GM18868 (cell line): Measurements from ENCODE around the gene MAGEA2.
"Not testable (repeated sequence)": the region's sequence is repeated elsewhere in the genome, so short reads cannot be mapped to it uniquely, and the experiment has no call there.

ENCODE experiments used
- ATAC-seq: cut with Tn5 transposase; IDR thresholded peaks from one replicate; pipeline ENCODE4 v1.9.1; 2021; ENCODE audit warnings: mild to moderate bottlenecking, moderate library complexity; ENCODE audit not compliant: unreplicated experiment

Gene MAGEA2

GRCh38 chrX:152753686-152754650 lies at the start of gene MAGEA2:
Gene MAGEA2 (minus strand): TSS chrX:152753842. CDS start chrX:152751363, 2,479 bp downstream.
- not testable (repeated sequence) for ATAC-seq

GRCh38 chrX:152798945-152799344 lies 45.3 kb upstream of the MAGEA2 start:
- no peak for ATAC-seq

- peak; percentile 91 for ATAC-seq
Observed at GRCh38 chrX:152787062-152787461, 33.4 kb upstream of the MAGEA2 start.

- not testable (repeated sequence) for ATAC-seq
Observed at GRCh38 chrX:152769549-152770289, 16.1 kb upstream of the MAGEA2 start, which contains the start of gene MAGEA6. Gene MAGEA6 (minus strand): TSS chrX:152769689. CDS start chrX:152767650, 2,039 bp downstream.

- not testable (repeated sequence) for ATAC-seq
Observed at GRCh38 chrX:152766562-152766961, 12.9 kb upstream of the MAGEA2 start.

- ATAC-seq, result not testable (repeated sequence)
Observed at GRCh38 chrX:152761582-152761981, 7.9 kb upstream of the MAGEA2 start.

GRCh38 chrX:152759544-152759943 lies 5.9 kb upstream of the MAGEA2 start:
- not testable (repeated sequence) for ATAC-seq

- ATAC-seq, result not testable (repeated sequence)
Observed at GRCh38 chrX:152758918-152759317, 5.3 kb upstream of the MAGEA2 start, which contains the start of gene CSAG3. Gene CSAG3 (plus strand): TSS chrX:152759218.

GRCh38 chrX:152754871-152755270 lies 1.2 kb upstream of the MAGEA2 start:
- ATAC-seq, result peak; percentile 71

- no peak for ATAC-seq
Observed at GRCh38 chrX:152738560-152738959, 15.1 kb downstream of the MAGEA2 start.

- ATAC-seq, result not testable (repeated sequence)
Observed at GRCh38 chrX:152736528-152736927, 17.1 kb downstream of the MAGEA2 start.

GRCh38 chrX:152735860-152736511 lies 17.7 kb downstream of the MAGEA2 start:
- ATAC-seq, result no peak

- ATAC-seq, result no peak
Observed at GRCh38 chrX:152735101-152735500, 18.5 kb downstream of the MAGEA2 start.

GRCh38 chrX:152734143-152734858 lies 19.3 kb downstream of the MAGEA2 start:
- not testable (repeated sequence) for ATAC-seq

- no peak for ATAC-seq
Observed at GRCh38 chrX:152733261-152733975, 20.2 kb downstream of the MAGEA2 start, which contains the start of the genes CSAG1 and MAGEA12. Gene CSAG1 (minus strand): TSS chrX:152733721. CDS start chrX:152732460, 1,261 bp downstream. Gene MAGEA12 (plus strand): TSS chrX:152733757. CDS start chrX:152736162, 2,405 bp downstream.

GRCh38 chrX:152725409-152725808 lies 28.2 kb downstream of the MAGEA2 start:
- ATAC-seq, result no peak

GRCh38 chrX:152713815-152714787 lies 39.5 kb downstream of the MAGEA2 start, which contains the start of gene MAGEA2B:
Gene MAGEA2B (plus strand): TSS chrX:152714628. CDS start chrX:152717107, 2,479 bp downstream.
- not testable (repeated sequence) for ATAC-seq

- ATAC-seq, result peak; percentile 79
Observed at GRCh38 chrX:152713195-152713594, 40.4 kb downstream of the MAGEA2 start.
